Progenitor cell of endocrine pancreas (in vitro differentiated cells): Measurements from ENCODE around the gene ZFPM1. TPM values are rescaled to one million over a fixed set of nuclear protein-coding genes. Genes with fewer than 3 reads are reported as not detected.

Experiments
- DNase-seq: peaks from one replicate; pipeline ENCODE4 v3.0.0; 2021; ENCODE audit warnings: low spot score; ENCODE audit not compliant: unreplicated experiment
- H3K27ac Mint-ChIP-seq: 2 replicates; pipeline ENCODE4 v1.8.0; 2021; ENCODE audit warnings: mild to moderate bottlenecking, moderate library complexity, mixed read lengths
- H3K27me3 Mint-ChIP-seq: 2 replicates; pipeline ENCODE4 v1.8.0; 2021; ENCODE audit warnings: mixed read lengths
- H3K36me3 Mint-ChIP-seq: 2 replicates; pipeline ENCODE4 v1.8.0; 2022; ENCODE audit warnings: mixed read lengths; ENCODE audit not compliant: insufficient read depth
- H3K4me1 Mint-ChIP-seq: 2 replicates; pipeline ENCODE4 v1.8.0; 2021; ENCODE audit warnings: low read depth, mixed read lengths
- H3K4me3 Mint-ChIP-seq: 2 replicates; pipeline ENCODE4 v1.8.0; 2021; ENCODE audit warnings: low read depth, mild to moderate bottlenecking, moderate library complexity, mixed read lengths
- H3K9me3 Mint-ChIP-seq: 2 replicates; pipeline ENCODE4 v1.8.0; 2021; ENCODE audit warnings: low read depth, mixed read lengths
- CTCF ChIP-seq: fragments of 200-600 bp; sonication (generic); IDR thresholded peaks from one replicate; pipeline ENCODE4 v1.5.0; 2021; ENCODE audit warnings: antibody characterized with exemption, mild to moderate bottlenecking; ENCODE audit not compliant: unreplicated experiment
- total RNA-seq: library from RNA; stranded (reverse); gene quantifications from 2 replicates; pipeline ENCODE4 v1.2.1, GENCODE V29; 2021

The ZFPM1 gene
- total RNA-seq, 1 donor from 2014 or later = 90.6 TPM

DNA sequence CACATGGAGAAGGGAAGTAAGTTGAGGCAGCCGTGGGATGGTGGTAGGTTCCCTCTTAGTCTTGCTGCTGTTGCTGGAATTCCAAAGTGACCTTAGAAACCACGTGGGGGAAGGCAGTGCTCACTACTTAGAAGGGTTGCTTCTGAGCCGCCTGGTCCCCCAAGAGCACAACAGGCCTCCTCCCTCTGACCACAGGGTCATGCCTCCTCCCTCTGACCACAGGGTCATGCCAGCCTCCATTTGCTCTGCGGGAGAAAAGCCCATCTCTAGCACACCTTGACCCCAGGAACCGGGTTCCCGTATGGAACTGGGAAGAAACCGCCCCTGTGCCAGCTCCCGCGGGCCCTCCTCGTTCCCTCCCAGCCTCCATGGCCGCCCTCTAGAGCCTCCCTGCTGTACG is 13.4 kb upstream of the ZFPM1 start:
- Mint-ChIP-seq H3K27me3 (peaks cover 18% of the 10 kb centered on the region), H3K4me3 (no peak overlapping the region), H3K36me3 (no peaks in the 10 kb centered on the region), H3K27ac (no peak overlapping the region), H3K4me1 (peaks cover 3% of the 10 kb centered on the region), H3K9me3 (no peaks in the 10 kb centered on the region)
- DNase-seq = no peak
- TF ChIP-seq CTCF = no peak

GRCh38 chr16:88440111-88440510 is 13.0 kb upstream of the ZFPM1 start:
- Mint-ChIP-seq H3K27me3 (peaks cover 16% of the 10 kb centered on the region), H3K4me3 (no peak overlapping the region), H3K27ac (no peak overlapping the region), H3K36me3 (no peaks in the 10 kb centered on the region), H3K9me3 (no peaks in the 10 kb centered on the region), H3K4me1 (peaks cover 3% of the 10 kb centered on the region)
- no peak for DNase-seq
- no peak for TF ChIP-seq CTCF

DNA sequence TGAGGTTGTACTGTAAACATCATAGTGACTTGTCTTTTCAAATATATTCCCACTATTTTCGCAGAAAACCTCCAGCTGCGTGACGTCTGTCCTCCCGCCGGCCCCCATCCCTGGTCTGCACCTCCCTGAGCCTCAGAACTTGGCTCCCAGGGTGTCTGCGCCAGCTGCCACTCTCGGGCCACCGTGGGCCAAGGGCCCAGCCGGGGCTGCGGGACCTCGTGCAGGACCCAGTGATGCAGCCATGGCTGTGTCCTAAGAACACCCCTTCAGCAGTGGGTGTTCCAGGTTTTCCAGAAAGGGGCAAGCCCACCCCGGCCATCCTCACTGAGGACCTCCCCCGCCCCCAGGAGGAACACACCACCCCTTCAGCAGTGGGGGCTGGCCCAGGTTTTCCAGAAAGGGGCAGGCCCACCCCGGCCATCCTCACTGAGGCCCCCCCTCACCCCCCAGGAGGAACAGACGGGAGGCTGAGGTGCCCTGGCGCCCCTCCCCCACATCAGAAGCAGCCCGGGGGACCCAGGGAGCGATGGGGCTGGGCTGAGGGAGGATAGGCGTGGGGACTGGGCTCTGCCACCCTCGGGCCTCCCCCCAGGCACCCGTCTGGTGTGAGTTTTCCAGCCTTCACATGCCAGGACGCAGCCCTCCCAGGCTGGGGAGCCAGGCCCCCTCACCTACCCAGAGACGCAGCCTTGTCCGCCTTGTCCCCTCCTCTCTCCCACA is 12.2 kb upstream of the ZFPM1 start:
- H3K36me3 Mint-ChIP-seq = no peaks in the 10 kb centered on the region
- TF ChIP-seq CTCF = no peak
- no peak for DNase-seq
- no peaks in the 10 kb centered on the region for H3K9me3 Mint-ChIP-seq
- H3K4me3 Mint-ChIP-seq = no peak overlapping the region
- H3K27me3 Mint-ChIP-seq = peaks cover 10% of the 10 kb centered on the region
- H3K4me1 Mint-ChIP-seq = peaks cover 3% of the 10 kb centered on the region
- no peak overlapping the region for H3K27ac Mint-ChIP-seq

GRCh38 chr16:88441460-88441859 is 11.6 kb upstream of the ZFPM1 start:
- TF ChIP-seq CTCF = no peak
- DNase-seq = no peak
- H3K9me3 Mint-ChIP-seq = no peaks in the 10 kb centered on the region
- H3K27ac Mint-ChIP-seq = no peak overlapping the region
- no peak overlapping the region for H3K4me3 Mint-ChIP-seq
- H3K4me1 Mint-ChIP-seq = peaks cover 4% of the 10 kb centered on the region
- no peaks in the 10 kb centered on the region for H3K36me3 Mint-ChIP-seq
- H3K27me3 Mint-ChIP-seq = peaks cover 13% of the 10 kb centered on the region

DNA sequence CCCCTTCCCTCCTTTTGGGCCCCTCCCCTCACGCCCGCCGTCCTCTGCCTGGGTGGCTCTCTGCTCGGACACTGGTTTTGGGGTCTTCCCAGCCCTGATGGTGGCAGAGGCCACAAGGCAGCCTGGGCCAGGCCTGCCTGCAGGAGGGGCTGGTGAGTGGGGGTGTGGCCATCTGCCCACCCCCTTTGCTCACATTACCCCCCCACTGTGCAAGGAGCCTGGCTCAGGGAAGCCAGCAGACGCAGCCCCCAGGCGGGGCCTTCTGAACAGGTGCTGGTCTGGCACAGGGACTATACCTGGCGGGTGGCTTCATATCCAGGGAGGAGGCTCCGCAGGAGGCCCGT is 10.7 kb upstream of the ZFPM1 start:
- Mint-ChIP-seq H3K4me3 (no peak overlapping the region), H3K27ac (no peak overlapping the region), H3K27me3 (peaks cover 18% of the 10 kb centered on the region), H3K36me3 (no peaks in the 10 kb centered on the region), H3K9me3 (no peaks in the 10 kb centered on the region), H3K4me1 (peaks cover 4% of the 10 kb centered on the region)
- no peak for DNase-seq
- TF ChIP-seq CTCF = no peak
